OCI-LY1 (cell line): ENCODE measurements around the gene PABPN1L.
A peak's percentile ranks its signal among the peaks of the same experiment; 100 is the strongest.

ENCODE experiments used
- H2AFZ ChIP-seq: fragments of 200-600 bp; sonication (generic), shearing (Covaris generic); 2 replicates; pipeline ENCODE4 v1.6.0; 2014; ENCODE audit warnings: antibody characterized with exemption, mild to moderate bottlenecking, low read length
- H3F3A ChIP-seq: fragments of 200-600 bp; sonication (generic), shearing (Covaris generic); 2 replicates; pipeline ENCODE4 v1.6.0; 2014; ENCODE audit warnings: mild to moderate bottlenecking, antibody characterized with exemption, low read length, moderate library complexity; ENCODE audit not compliant: insufficient read depth
- H3K27ac ChIP-seq: fragments of 200-600 bp; sonication (generic); 2 replicates; pipeline ENCODE4 v1.5.1; 2014; ENCODE audit warnings: low read length, mixed run types, mild to moderate bottlenecking, low read depth; ENCODE audit not compliant: poor library complexity, severe bottlenecking
- H3K27me3 ChIP-seq: fragments of 200-600 bp; sonication (generic); 2 replicates; pipeline ENCODE4 v1.6.0; 2014; ENCODE audit warnings: antibody characterized with exemption, mild to moderate bottlenecking, low read length, moderate library complexity; ENCODE audit not compliant: insufficient read depth
- H3K36me3 ChIP-seq: fragments of 200-600 bp; sonication (generic); 2 replicates; pipeline ENCODE4 v1.6.1; 2014; ENCODE audit warnings: mild to moderate bottlenecking, antibody characterized with exemption, low read length, moderate library complexity, mixed read lengths; ENCODE audit not compliant: insufficient read depth
- H3K4me1 ChIP-seq: fragments of 200-600 bp; sonication (generic); 2 replicates; pipeline ENCODE4 v1.5.1; 2014; ENCODE audit warnings: mild to moderate bottlenecking, low read length, moderate library complexity; ENCODE audit not compliant: insufficient read depth, severe bottlenecking
- H3K4me2 ChIP-seq: fragments of 200-600 bp; sonication (generic), shearing (Covaris generic); 2 replicates; pipeline ENCODE4 v1.6.1; 2014; ENCODE audit warnings: low read length
- H3K4me3 ChIP-seq: fragments of 200-600 bp; sonication (generic); 2 replicates; pipeline ENCODE4 v1.5.1; 2014; ENCODE audit warnings: low read length, low read depth, mild to moderate bottlenecking, mixed read lengths; ENCODE audit not compliant: poor library complexity, severe bottlenecking
- H3K79me2 ChIP-seq: fragments of 200-600 bp; shearing (Covaris generic); 2 replicates; pipeline ENCODE4 v1.6.1; 2016; ENCODE audit warnings: mixed run types, low read length, mixed read lengths; ENCODE audit not compliant: insufficient read depth
- H3K9ac ChIP-seq: fragments of 200-600 bp; sonication (generic), shearing (Covaris generic); 2 replicates; pipeline ENCODE4 v1.6.1; 2014; ENCODE audit warnings: mild to moderate bottlenecking, low read length, mixed read lengths
- H3K9me2 ChIP-seq: fragments of 200-600 bp; sonication (generic), shearing (Covaris generic); 2 replicates; pipeline ENCODE4 v1.6.1; 2014; ENCODE audit warnings: low read depth, mild to moderate bottlenecking, low read length, mixed read lengths
- H3K9me3 ChIP-seq: fragments of 200-600 bp; shearing (Covaris generic); 2 replicates; pipeline ENCODE4 v1.6.1; 2014; ENCODE audit warnings: low read length, mixed read lengths
- H4K20me1 ChIP-seq: fragments of 200-600 bp; sonication (generic), shearing (Covaris generic); 2 replicates; pipeline ENCODE4 v1.6.0; 2016; ENCODE audit warnings: mild to moderate bottlenecking, low read length; ENCODE audit not compliant: insufficient read depth
- CTCF ChIP-seq: fragments of 200-600 bp; sonication (generic), shearing (Covaris generic); IDR thresholded peaks from 2 replicates; pipeline ENCODE4 v1.5.1; 2017; ENCODE audit warnings: mild to moderate bottlenecking, antibody characterized with exemption, low read length, moderate library complexity, mixed read lengths
- EZH2 ChIP-seq: fragments of 200-600 bp; sonication (generic), shearing (Covaris generic); IDR thresholded peaks from 2 replicates; pipeline ENCODE4 v1.8.0; 2017; ENCODE audit warnings: borderline replicate concordance, mixed run types, mild to moderate bottlenecking, antibody characterized with exemption, low read length, moderate library complexity, mixed read lengths

The PABPN1L gene

GRCh38 chr16:88911946-88912310 is 45.5 kb upstream of the PABPN1L start:
- peak overlapping the region; percentile 21 for H3K27ac ChIP-seq
- H2AFZ ChIP-seq, result no peak overlapping the region
- H3K4me3 ChIP-seq, result no peak overlapping the region
- H3K9ac ChIP-seq, result no peak overlapping the region
- H3K79me2 ChIP-seq, result no peaks in the 10 kb centered on the region
- H3F3A ChIP-seq, result no peaks in the 10 kb centered on the region
- no peak for TF ChIP-seq EZH2
- no peak for TF ChIP-seq CTCF
- H3K36me3 ChIP-seq, result peaks cover 21% of the 10 kb centered on the region
- H3K27me3 ChIP-seq, result no peaks in the 10 kb centered on the region
- H3K9me2 ChIP-seq, result no peaks in the 10 kb centered on the region
- no peaks in the 10 kb centered on the region for H3K9me3 ChIP-seq
- H3K4me1 ChIP-seq, result peaks cover 6% of the 10 kb centered on the region
- no peaks in the 10 kb centered on the region for H4K20me1 ChIP-seq
- H3K4me2 ChIP-seq, result no peak overlapping the region

- H3K79me2 ChIP-seq, result no peaks in the 10 kb centered on the region
- no peak overlapping the region for H3K4me3 ChIP-seq
- H3K9ac ChIP-seq, result no peak overlapping the region
- TF ChIP-seq CTCF, result no peak
- no peak for TF ChIP-seq EZH2
- H3F3A ChIP-seq, result no peaks in the 10 kb centered on the region
- no peaks in the 10 kb centered on the region for H4K20me1 ChIP-seq
- H3K27ac ChIP-seq, result no peak overlapping the region
- no peak overlapping the region for H3K4me2 ChIP-seq
- H3K9me2 ChIP-seq, result no peaks in the 10 kb centered on the region
- H3K9me3 ChIP-seq, result no peaks in the 10 kb centered on the region
- H3K4me1 ChIP-seq, result peaks cover 6% of the 10 kb centered on the region
- H3K27me3 ChIP-seq, result no peaks in the 10 kb centered on the region
- no peak overlapping the region for H2AFZ ChIP-seq
- H3K36me3 ChIP-seq, result peaks cover 21% of the 10 kb centered on the region
Observed at GRCh38 chr16:88911136-88911945, 44.9 kb upstream of the PABPN1L start.

- Histone ChIP-seq H3K9ac (no peak overlapping the region), H3K4me1 (peaks cover 6% of the 10 kb centered on the region), H3K9me2 (no peaks in the 10 kb centered on the region), H3K27me3 (no peaks in the 10 kb centered on the region), H3K36me3 (peaks cover 16% of the 10 kb centered on the region), H3K4me3 (no peak overlapping the region), H3F3A (no peaks in the 10 kb centered on the region), H2AFZ (no peak overlapping the region), H3K4me2 (no peak overlapping the region), H3K27ac (no peak overlapping the region), H3K79me2 (no peaks in the 10 kb centered on the region), H4K20me1 (no peaks in the 10 kb centered on the region), H3K9me3 (no peaks in the 10 kb centered on the region)
- TF ChIP-seq CTCF (no peak), EZH2 (no peak)
Observed at GRCh38 chr16:88910284-88911135, 44.0 kb upstream of the PABPN1L start.
